Spleen (tissue), 7 donors: Measurements from ENCODE around the gene CYBA.

ENCODE experiments used
- CTCF ChIP-seq, 11 experiments: fragments of 200-600 bp in 7 of 11; fragments of 450-650 bp in 4 of 11; sonication (generic) in 4 of 11; IDR thresholded peaks in 8 of 11; conservative IDR thresholded peaks in 3 of 11; 1 replicate in 7 of 11; 2 replicates in 4 of 11; pipeline versions ENCODE4 v1.4.0 to v1.8.0; 2016 to 2021; ENCODE audit warnings: antibody characterized with exemption in 11 of 11, inconsistent platforms in 4 of 11, mild to moderate bottlenecking in 1 of 11
- POLR2A ChIP-seq, 3 donors: fragments of 450-650 bp; IDR thresholded peaks; one replicate each; pipeline ENCODE4 v1.5.1; 2017; ENCODE audit warnings: antibody characterized with exemption in 3 of 3, mild to moderate bottlenecking in 1 of 3
- POLR2AphosphoS5 ChIP-seq, 3 donors: sonication (generic); formaldehyde crosslinking; IDR thresholded peaks; one replicate each; pipeline ENCODE4 v1.5.1; 2017; ENCODE audit warnings: antibody characterized with exemption in 3 of 3
- donor health status: DM: no; HTN: no; CAD: no; lungs with moderate emphysema.
- donor health status: DM: no; HTN: no; CAD: no.
- donor health status: DM: no; HTN: no; CAD: no.

DNA sequence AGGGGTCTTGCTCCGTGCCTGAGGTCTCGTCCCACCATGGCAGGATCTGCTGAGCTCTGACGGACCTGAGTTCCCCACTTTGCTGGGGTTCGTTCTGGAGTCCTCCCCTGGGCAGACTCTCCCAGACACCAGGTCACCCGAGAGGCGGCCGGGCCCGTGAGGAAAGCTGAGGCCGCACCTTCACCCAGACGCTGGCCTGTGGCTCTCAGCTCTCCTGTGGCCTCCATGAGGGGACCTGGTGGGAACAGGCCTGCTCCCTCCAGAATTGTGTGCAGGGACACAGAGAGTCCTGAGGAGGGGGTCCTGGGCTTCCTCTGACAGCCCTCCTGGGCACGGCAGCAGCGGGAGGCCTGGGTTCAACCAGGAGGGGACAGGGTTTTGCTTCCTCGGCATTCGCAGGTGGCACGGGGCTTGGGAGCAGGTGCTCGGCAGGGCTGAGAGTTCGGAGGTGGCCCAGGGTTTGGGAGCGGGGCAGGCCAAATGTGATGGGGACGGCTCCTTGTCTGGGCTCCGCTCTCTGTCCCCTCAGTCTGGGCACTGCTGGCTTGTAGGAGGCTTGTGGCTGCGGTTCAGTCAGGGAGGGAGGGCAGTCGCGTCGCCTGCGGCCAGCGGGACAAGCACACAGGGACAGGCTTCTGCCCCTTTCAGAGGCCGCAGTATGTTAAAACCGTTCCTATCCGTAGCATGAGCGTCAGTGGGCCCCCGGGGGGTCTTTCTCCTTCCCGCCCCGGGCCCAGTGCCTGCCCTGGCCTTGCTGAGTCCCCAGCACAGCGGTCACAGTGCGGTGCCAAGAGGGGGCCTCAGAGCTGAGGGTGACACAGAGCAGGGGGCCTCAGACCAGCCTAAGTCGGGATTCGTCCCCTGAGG is 43.6 kb upstream of the CYBA start:
- no peak for TF ChIP-seq CTCF (IDR thresholded peaks at IDR 0.05 in 8 of 11, conservative IDR thresholded peaks at IDR 0.05 in 3 of 11)
- no peak for TF ChIP-seq POLR2AphosphoS5 (IDR thresholded peaks at IDR 0.05)
- TF ChIP-seq POLR2A (IDR thresholded peaks at IDR 0.05), result no peak
